ENCODE data around the gene WDR44.

- no peak for TF ChIP-seq CTCF (IDR thresholded peaks at IDR 0.05)
- TF ChIP-seq NFE2L2 (conservative IDR thresholded peaks at IDR 0.05; ENCODE audit: low read length): no peak
Measured at GRCh38 chrX:118392716-118393115, 46.8 kb downstream of the WDR44 start.
